OCI-LY3 (cell line): Measurements from ENCODE around the gene CYP24A1.

Experiments
- CTCF ChIP-seq: fragments of 200-600, 300-600 bp; sonication (generic); IDR thresholded peaks from 2 replicates; pipeline ENCODE4 v1.5.1; 2014; ENCODE audit warnings: antibody characterized with exemption, low read length, low read depth
- EZH2phosphoT487 ChIP-seq: fragments of 200-600 bp; shearing (Covaris generic); IDR thresholded peaks from 2 replicates; pipeline ENCODE4 v1.6.1; 2018; ENCODE audit warnings: antibody characterized with exemption, mixed run types, low read depth

- TF ChIP-seq CTCF (no peak), EZH2phosphoT487 (no peak)
Observed at GRCh38 chr20:54161821-54162149, 12.0 kb downstream of the CYP24A1 start.
